WI38 (cell line): Measurements from ENCODE around the gene GALR2.
"Not testable (repeated sequence)": the region's sequence is repeated elsewhere in the genome, so short reads cannot be mapped to it uniquely, and the experiment has no call there.

Experiments
- H3K4me3 ChIP-seq: 2 replicates; pipeline ENCODE4 v1.5.1; 2011; ENCODE audit warnings: low read depth, mild to moderate bottlenecking, control low read depth, low read length
- CTCF ChIP-seq: IDR thresholded peaks from 2 replicates; pipeline ENCODE4 v1.5.1; 2012; ENCODE audit warnings: low read depth, mild to moderate bottlenecking, control low read depth, low read length

The GALR2 gene

GRCh38 chr17:76032780-76033108 is 41.8 kb upstream of the GALR2 start:
- no peak overlapping the region for H3K4me3 ChIP-seq
- TF ChIP-seq CTCF: no peak

- TF ChIP-seq CTCF: no peak
Measured at GRCh38 chr17:76033139-76033538, 41.4 kb upstream of the GALR2 start.

GRCh38 chr17:76034428-76035350 is 39.9 kb upstream of the GALR2 start:
- no peak overlapping the region for H3K4me3 ChIP-seq
- TF ChIP-seq CTCF: no peak

More at GRCh38 chr17:76033139-76033538, 41.4 kb upstream of the GALR2 start:
- no peak overlapping the region for H3K4me3 ChIP-seq

- no peak for TF ChIP-seq CTCF
- H3K4me3 ChIP-seq: no peak overlapping the region
Measured at GRCh38 chr17:76036497-76037261, 37.9 kb upstream of the GALR2 start.

GRCh38 chr17:76038050-76038449 is 36.5 kb upstream of the GALR2 start:
- no peak for TF ChIP-seq CTCF
- H3K4me3 ChIP-seq: no peak overlapping the region

GRCh38 chr17:76039121-76039520 is 35.5 kb upstream of the GALR2 start:
- no peak overlapping the region for H3K4me3 ChIP-seq
- no peak for TF ChIP-seq CTCF

GRCh38 chr17:76040376-76040775 is 34.2 kb upstream of the GALR2 start:
- no peak overlapping the region for H3K4me3 ChIP-seq
- no peak for TF ChIP-seq CTCF

- H3K4me3 ChIP-seq: not testable (repeated sequence)
Measured at GRCh38 chr17:76042868-76043267, 31.7 kb upstream of the GALR2 start.

GRCh38 chr17:76044475-76045007 is 30.0 kb upstream of the GALR2 start:
- not testable (repeated sequence) for H3K4me3 ChIP-seq
